ENCODE data around the gene PON1.

The PON1 gene

GRCh38 chr7:95324431-95324830, at the start of gene PON1:
TSS of gene PON1 (minus strand) at chr7:95324532. CDS start at chr7:95324475, 57 bp downstream.
- no peak for DNase-seq

- no peak for DNase-seq
Observed at GRCh38 chr7:95373323-95373722, 49.0 kb upstream of the PON1 start.

GRCh38 chr7:95368235-95368634, 43.9 kb upstream of the PON1 start:
- DNase-seq, result no peak

GRCh38 chr7:95367606-95368005, 43.3 kb upstream of the PON1 start:
- no peak for DNase-seq

GRCh38 chr7:95365151-95365550, 40.8 kb upstream of the PON1 start:
- no peak for DNase-seq

GRCh38 chr7:95357623-95358022, 33.3 kb upstream of the PON1 start:
- no peak for DNase-seq

GRCh38 chr7:95342642-95343307, 18.4 kb upstream of the PON1 start:
- DNase-seq, result no peak

GRCh38 chr7:95342029-95342428, 17.7 kb upstream of the PON1 start:
- DNase-seq, result no peak

GRCh38 chr7:95340491-95340890, 16.2 kb upstream of the PON1 start:
- no peak for DNase-seq

- no peak for DNase-seq
Observed at GRCh38 chr7:95338832-95339231, 14.5 kb upstream of the PON1 start.

- no peak for DNase-seq
Observed at GRCh38 chr7:95335093-95335492, 10.8 kb upstream of the PON1 start.

GRCh38 chr7:95334447-95334846, 10.1 kb upstream of the PON1 start:
- DNase-seq, result no peak

GRCh38 chr7:95330961-95331337, 6.6 kb upstream of the PON1 start:
- DNase-seq, result no peak

- DNase-seq, result no peak
Observed at GRCh38 chr7:95330204-95330960, 6.0 kb upstream of the PON1 start.

GRCh38 chr7:95327356-95327755, 3.0 kb upstream of the PON1 start:
- no peak for DNase-seq

- no peak for DNase-seq
Observed at GRCh38 chr7:95323410-95324129, 762 bp downstream of the PON1 start.

GRCh38 chr7:95322854-95323253, 1.5 kb downstream of the PON1 start:
- DNase-seq, result no peak

- DNase-seq, result no peak
Observed at GRCh38 chr7:95322396-95322795, 1.9 kb downstream of the PON1 start.

- no peak for DNase-seq
Observed at GRCh38 chr7:95321720-95322119, 2.6 kb downstream of the PON1 start.

GRCh38 chr7:95320651-95321050, 3.7 kb downstream of the PON1 start:
- DNase-seq, result no peak

- no peak for DNase-seq
Observed at GRCh38 chr7:95319570-95319969, 4.8 kb downstream of the PON1 start.

GRCh38 chr7:95318501-95319100, 5.7 kb downstream of the PON1 start:
- DNase-seq, result no peak

- no peak for DNase-seq
Observed at GRCh38 chr7:95317966-95318365, 6.4 kb downstream of the PON1 start.

GRCh38 chr7:95317546-95317945, 6.8 kb downstream of the PON1 start:
- DNase-seq, result no peak

Measured in activated CD4-positive, alpha-beta T cell treated with anti-CD3 and anti-CD28 coated beads for 48 hours (primary cell).